Measurements from ENCODE around the gene CDKN2AIPNL. TPM values are rescaled to one million over a fixed set of nuclear protein-coding genes. Genes with fewer than 3 reads are reported as not detected.
"Not testable (repeated sequence)": the region's sequence is repeated elsewhere in the genome, so short reads cannot be mapped to it uniquely, and the experiment has no call there.

CDKN2AIPNL gene
- total RNA-seq, 1 donor from 2014 or later: 60.0 TPM

- no peak for DNase-seq (ENCODE audit: low read depth, low spot score)
Observed at GRCh38 chr5:134438721-134439123, 27.0 kb upstream of the CDKN2AIPNL start.

GRCh38 chr5:134437847-134438581, 26.3 kb upstream of the CDKN2AIPNL start:
- DNase-seq (ENCODE audit: low read depth, low spot score): no peak

- DNase-seq (ENCODE audit: low read depth, low spot score): no peak
Observed at GRCh38 chr5:134437340-134437846, 25.7 kb upstream of the CDKN2AIPNL start.

GRCh38 chr5:134436523-134437339, 25.1 kb upstream of the CDKN2AIPNL start:
- DNase-seq (ENCODE audit: low read depth, low spot score): no peak

- DNase-seq (ENCODE audit: low read depth, low spot score): no peak
Observed at GRCh38 chr5:134435560-134435959, 23.9 kb upstream of the CDKN2AIPNL start.

GRCh38 chr5:134432677-134433359, 21.1 kb upstream of the CDKN2AIPNL start:
- DNase-seq (ENCODE audit: low read depth, low spot score): no peak

- DNase-seq (ENCODE audit: low read depth, low spot score): no peak
Observed at GRCh38 chr5:134432174-134432573, 20.5 kb upstream of the CDKN2AIPNL start.

- DNase-seq (ENCODE audit: low read depth, low spot score): no peak
Observed at GRCh38 chr5:134430001-134430569, 18.4 kb upstream of the CDKN2AIPNL start.

- DNase-seq (ENCODE audit: low read depth, low spot score): no peak
Observed at GRCh38 chr5:134427540-134428041, 15.9 kb upstream of the CDKN2AIPNL start.

- DNase-seq (ENCODE audit: low read depth, low spot score): no peak
Observed at GRCh38 chr5:134426361-134426760, 14.7 kb upstream of the CDKN2AIPNL start.

- DNase-seq (ENCODE audit: low read depth, low spot score): no peak
Observed at GRCh38 chr5:134423376-134423775, 11.7 kb upstream of the CDKN2AIPNL start.

GRCh38 chr5:134422791-134423365, 11.2 kb upstream of the CDKN2AIPNL start:
- DNase-seq (ENCODE audit: low read depth, low spot score): no peak

GRCh38 chr5:134421038-134421437, 9.4 kb upstream of the CDKN2AIPNL start:
- not testable (repeated sequence) for DNase-seq (ENCODE audit: low read depth, low spot score)

- DNase-seq (ENCODE audit: low read depth, low spot score): no peak
Observed at GRCh38 chr5:134420343-134420742, 8.7 kb upstream of the CDKN2AIPNL start.

GRCh38 chr5:134418958-134419357, 7.3 kb upstream of the CDKN2AIPNL start:
- DNase-seq (ENCODE audit: low read depth, low spot score): no peak

- no peak for DNase-seq (ENCODE audit: low read depth, low spot score)
Observed at GRCh38 chr5:134417707-134418106, 6.0 kb upstream of the CDKN2AIPNL start.

GRCh38 chr5:134413046-134413445, 1.4 kb upstream of the CDKN2AIPNL start:
- no peak for DNase-seq (ENCODE audit: low read depth, low spot score)

- DNase-seq (ENCODE audit: low read depth, low spot score): no peak
Observed at GRCh38 chr5:134411228-134411545, 494 bp downstream of the CDKN2AIPNL start.

GRCh38 chr5:134410822-134411221, 859 bp downstream of the CDKN2AIPNL start:
- DNase-seq (ENCODE audit: low read depth, low spot score): no peak

GRCh38 chr5:134409321-134409720, 2.4 kb downstream of the CDKN2AIPNL start:
- DNase-seq (ENCODE audit: low read depth, low spot score): no peak

- no peak for DNase-seq (ENCODE audit: low read depth, low spot score)
Observed at GRCh38 chr5:134406390-134406789, 5.3 kb downstream of the CDKN2AIPNL start.
